ENCODE measurements around the gene EOGT. TPM values are rescaled to one million over a fixed set of nuclear protein-coding genes. Genes with fewer than 3 reads are reported as not detected.

The EOGT gene
- total RNA-seq, 4 donors from 2014 or later, result 14.6 to 33.2 (median 20.8) TPM

- intact Hi-C loops (cut with DNase I), result no loop called here
- no peaks in the 10 kb centered on the region for H3K9me3 ChIP-seq
- 83 to 89% methylated on average over 8 of the region's 8 CpGs for WGBS, 2 donors
- H3K4me1 ChIP-seq, result no peaks in the 10 kb centered on the region
- no peak for DNase-seq
- TF ChIP-seq, protein P1, sequence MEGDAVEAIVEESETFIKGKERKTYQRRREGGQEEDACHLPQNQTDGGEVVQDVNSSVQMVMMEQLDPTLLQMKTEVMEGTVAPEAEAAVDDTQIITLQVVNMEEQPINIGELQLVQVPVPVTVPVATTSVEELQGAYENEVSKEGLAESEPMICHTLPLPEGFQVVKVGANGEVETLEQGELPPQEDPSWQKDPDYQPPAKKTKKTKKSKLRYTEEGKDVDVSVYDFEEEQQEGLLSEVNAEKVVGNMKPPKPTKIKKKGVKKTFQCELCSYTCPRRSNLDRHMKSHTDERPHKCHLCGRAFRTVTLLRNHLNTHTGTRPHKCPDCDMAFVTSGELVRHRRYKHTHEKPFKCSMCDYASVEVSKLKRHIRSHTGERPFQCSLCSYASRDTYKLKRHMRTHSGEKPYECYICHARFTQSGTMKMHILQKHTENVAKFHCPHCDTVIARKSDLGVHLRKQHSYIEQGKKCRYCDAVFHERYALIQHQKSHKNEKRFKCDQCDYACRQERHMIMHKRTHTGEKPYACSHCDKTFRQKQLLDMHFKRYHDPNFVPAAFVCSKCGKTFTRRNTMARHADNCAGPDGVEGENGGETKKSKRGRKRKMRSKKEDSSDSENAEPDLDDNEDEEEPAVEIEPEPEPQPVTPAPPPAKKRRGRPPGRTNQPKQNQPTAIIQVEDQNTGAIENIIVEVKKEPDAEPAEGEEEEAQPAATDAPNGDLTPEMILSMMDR (IDR thresholded peaks at IDR 0.05), result no peak
- TF ChIP-seq POLR2A (IDR thresholded peaks at IDR 0.05), result no peak
- H3K27ac ChIP-seq, result no peak overlapping the region
- no peak overlapping the region for H3K4me3 ChIP-seq (replicated peaks in 1 of 3)
- H3K27me3 ChIP-seq, result no peaks in the 10 kb centered on the region
- H3K36me3 ChIP-seq, result peaks cover 20 to 27% of the 10 kb centered on the region in 2 donors
Observed at GRCh38 chr3:68996356-68996995, 17.0 kb downstream of the EOGT start.

DNA sequence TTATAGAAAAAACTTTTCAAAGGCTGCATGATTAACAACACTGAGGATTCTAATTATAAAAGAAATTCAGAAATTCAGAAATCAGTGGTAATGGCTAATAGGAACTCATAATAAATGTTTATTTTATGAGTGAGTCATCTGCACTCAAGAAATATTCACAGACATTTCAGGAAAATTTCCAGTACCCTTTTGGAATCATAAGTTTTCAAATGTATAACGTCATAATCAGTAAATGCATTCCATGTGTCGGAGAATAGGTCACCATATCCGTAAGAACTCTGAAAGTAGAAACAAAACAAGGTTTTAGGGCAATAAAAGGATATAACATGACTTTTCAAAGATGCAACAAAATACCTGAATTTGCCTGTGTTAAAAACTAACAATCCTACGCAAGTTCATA lies 24.7 kb downstream of the EOGT start:
- no peaks in the 10 kb centered on the region for H3K4me1 ChIP-seq
- no peak overlapping the region for H3K4me3 ChIP-seq (replicated peaks in 1 of 3)
- no peak for DNase-seq
- H3K9me3 ChIP-seq, result no peaks in the 10 kb centered on the region
- intact Hi-C loops (cut with DNase I), result no loop called here
- no peak for TF ChIP-seq POLR2A (IDR thresholded peaks at IDR 0.05)
- TF ChIP-seq, protein P1 (IDR thresholded peaks at IDR 0.05), result no peak
- H3K36me3 ChIP-seq, result peaks cover 10 to 15% of the 10 kb centered on the region in 2 donors
- WGBS, 2 donors, result 91 to 94% methylated on average over 4 of the region's 4 CpGs
- H3K27ac ChIP-seq, result no peak overlapping the region
- H3K27me3 ChIP-seq, result no peaks in the 10 kb centered on the region

DNA sequence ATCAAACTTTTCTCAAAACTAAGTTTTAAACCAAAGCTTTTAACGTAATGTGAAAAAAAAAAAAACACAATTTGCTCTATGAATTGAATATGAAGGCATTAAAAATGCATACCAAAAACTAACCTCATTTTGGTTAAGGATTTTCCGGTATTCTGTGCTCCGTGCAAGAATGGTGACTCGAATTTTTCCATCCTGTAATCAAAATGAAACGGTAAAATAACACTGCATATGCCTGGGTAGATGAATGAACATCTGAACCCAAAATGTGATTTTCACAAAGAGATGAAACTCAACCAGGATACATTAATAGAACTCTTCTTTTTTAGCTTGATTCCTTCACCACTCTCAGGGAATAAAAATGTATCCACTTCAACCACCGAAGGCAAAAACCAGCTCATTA lies 26.2 kb downstream of the EOGT start:
- WGBS, 2 donors, result 79 to 97% methylated on average over 6 of the region's 6 CpGs
- no peak overlapping the region for H3K27ac ChIP-seq
- H3K36me3 ChIP-seq, result peaks cover 11 to 22% of the 10 kb centered on the region in 2 donors
- H3K4me1 ChIP-seq, result no peaks in the 10 kb centered on the region
- intact Hi-C loops (cut with DNase I), result no loop called here
- TF ChIP-seq, protein P1 (IDR thresholded peaks at IDR 0.05), result no peak
- TF ChIP-seq POLR2A (IDR thresholded peaks at IDR 0.05), result no peak
- H3K4me3 ChIP-seq (replicated peaks in 1 of 3), result no peak overlapping the region
- no peaks in the 10 kb centered on the region for H3K9me3 ChIP-seq
- no peaks in the 10 kb centered on the region for H3K27me3 ChIP-seq
- DNase-seq, result no peak

GRCh38 chr3:68986496-68987208 lies 26.8 kb downstream of the EOGT start:
- intact Hi-C loops (cut with DNase I), result no loop called here
- Histone ChIP-seq H3K27me3 (no peaks in the 10 kb centered on the region), H3K36me3 (peaks cover 17 to 24% of the 10 kb centered on the region in 2 donors), H3K4me1 (no peaks in the 10 kb centered on the region), H3K4me3 (replicated peaks in 1 of 3) (no peak overlapping the region), H3K9me3 (no peaks in the 10 kb centered on the region), H3K27ac (no peak overlapping the region)
- WGBS, 2 donors, result 93 to 97% methylated on average over 6 of the region's 6 CpGs
- no peak for TF ChIP-seq POLR2A (IDR thresholded peaks at IDR 0.05)
- TF ChIP-seq, protein P1 (IDR thresholded peaks at IDR 0.05), result no peak
- no peak for DNase-seq

DNA sequence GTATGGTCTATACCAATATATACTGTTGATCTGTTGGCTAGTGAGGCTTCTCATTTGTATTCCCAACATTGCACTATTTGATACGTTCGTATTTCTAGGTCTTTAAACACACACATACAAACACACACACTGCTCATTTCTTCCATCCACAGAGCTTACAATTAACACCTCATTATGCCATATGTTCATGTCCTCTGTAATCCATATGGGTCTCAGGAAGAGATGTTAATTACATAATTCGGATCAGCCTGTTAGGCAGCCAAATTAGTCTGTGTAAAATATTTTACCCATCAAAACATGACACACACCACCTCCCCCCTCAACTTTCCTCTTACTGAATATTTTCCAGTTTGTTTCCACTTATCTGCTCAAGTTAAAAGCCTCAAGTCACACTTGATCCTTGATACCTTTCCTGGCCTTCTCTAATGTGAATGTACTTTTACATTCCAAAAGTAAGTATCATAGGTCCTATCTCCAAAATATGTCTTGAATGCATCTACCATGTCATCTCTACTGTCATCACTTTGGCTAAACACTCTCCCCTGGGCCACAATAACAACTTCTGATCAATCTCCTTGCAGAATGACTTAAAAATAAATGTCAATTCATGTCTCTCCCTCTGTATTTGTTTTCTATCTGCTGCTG lies 28.2 kb downstream of the EOGT start:
- Histone ChIP-seq H3K27me3 (no peaks in the 10 kb centered on the region), H3K9me3 (no peaks in the 10 kb centered on the region), H3K4me3 (replicated peaks in 1 of 3) (no peak overlapping the region), H3K27ac (no peak overlapping the region), H3K4me1 (no peaks in the 10 kb centered on the region), H3K36me3 (peaks cover 24 to 30% of the 10 kb centered on the region in 2 donors)
- DNase-seq, result no peak
- TF ChIP-seq POLR2A (IDR thresholded peaks at IDR 0.05), result no peak
- TF ChIP-seq, protein P1 (IDR thresholded peaks at IDR 0.05), result no peak
- intact Hi-C loops (cut with DNase I), result no loop called here
- WGBS, 2 donors, result 88 to 90% methylated on average over 1 to 3 of the region's 3 CpGs
